ENCODE results near the gene CACNA1H.

Gene CACNA1H

GRCh38 chr16:1117176-1117900, 35.6 kb upstream of the CACNA1H start:
- no peak for TF ChIP-seq CTCF (IDR thresholded peaks at IDR 0.05)
- H3K4me3 ChIP-seq, result no peak overlapping the region
- no peak for DNase-seq (ENCODE audit: low spot score)
- H3K27ac ChIP-seq, result no peak overlapping the region

GRCh38 chr16:1117926-1118325, 35.0 kb upstream of the CACNA1H start:
- Histone ChIP-seq H3K4me3 (no peak overlapping the region), H3K27ac (no peak overlapping the region)
- DNase-seq (ENCODE audit: low spot score), result no peak
- no peak for TF ChIP-seq CTCF (IDR thresholded peaks at IDR 0.05)

DNA sequence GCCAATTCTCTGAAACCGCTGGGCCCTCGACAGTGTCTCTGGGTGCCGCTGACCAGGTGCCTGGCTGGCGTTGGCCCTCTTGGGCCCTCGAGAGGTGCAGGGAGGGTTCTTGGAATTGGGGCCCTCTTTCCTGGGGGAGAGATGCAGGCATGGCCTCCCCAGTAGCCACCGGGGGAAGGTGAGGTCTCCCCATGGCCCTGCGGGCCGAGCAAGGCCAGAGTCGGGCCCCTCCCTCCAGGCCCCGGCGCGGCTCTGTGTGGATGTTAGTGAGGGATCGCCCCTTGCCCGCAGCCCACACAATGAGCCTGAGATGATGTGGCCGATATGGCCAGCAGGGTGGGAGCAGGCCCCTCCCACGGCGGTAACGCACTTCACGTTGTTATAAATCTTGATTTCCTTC, 33.8 kb upstream of the CACNA1H start:
- DNase-seq (ENCODE audit: low spot score), result no peak
- TF ChIP-seq CTCF (IDR thresholded peaks at IDR 0.05), result no peak
- H3K4me3 ChIP-seq, result no peak overlapping the region
- no peak overlapping the region for H3K27ac ChIP-seq

DNA sequence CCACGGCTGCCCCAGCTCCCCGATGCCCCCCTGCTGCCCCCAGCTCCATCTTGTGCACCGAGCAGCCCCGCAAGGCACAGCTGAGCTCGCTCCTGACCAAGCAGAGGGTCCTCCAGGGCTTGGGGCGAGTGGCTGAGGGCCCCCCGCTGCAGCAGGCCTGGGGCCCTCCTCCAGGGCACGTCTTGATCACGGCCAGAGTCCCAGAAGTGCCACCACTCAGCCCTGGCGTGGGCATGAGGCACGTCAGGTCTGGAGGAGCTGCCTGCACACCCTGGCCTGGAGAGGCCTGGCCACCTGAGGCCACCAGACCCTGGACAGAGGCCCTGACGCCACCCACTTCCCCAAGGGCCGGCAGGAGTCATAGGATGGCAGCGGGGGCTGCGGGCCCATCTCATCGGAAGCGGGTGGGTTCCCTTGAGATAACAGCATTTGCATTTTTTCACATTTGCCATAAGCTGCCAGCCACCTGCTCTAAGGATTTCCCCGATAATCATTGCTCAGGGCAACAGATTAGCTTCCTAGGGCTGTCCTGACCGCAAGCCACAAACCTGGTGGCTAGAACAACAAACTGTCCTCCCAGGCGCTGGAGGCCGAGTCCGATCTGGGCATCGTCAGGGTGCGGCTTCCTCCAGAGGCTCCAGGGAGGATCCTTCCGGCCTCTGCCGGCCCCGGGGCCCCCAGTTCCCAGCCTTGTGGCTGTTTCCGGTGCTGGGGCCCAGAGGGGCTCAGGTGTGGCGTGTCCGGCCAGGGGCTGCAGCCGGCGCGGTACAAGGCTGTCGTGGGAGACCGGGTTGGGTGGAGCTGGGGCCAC, 32.9 kb upstream of the CACNA1H start:
- Histone ChIP-seq H3K4me3 (no peak overlapping the region), H3K27ac (no peak overlapping the region)
- TF ChIP-seq CTCF (IDR thresholded peaks at IDR 0.05), result no peak
- no peak for DNase-seq (ENCODE audit: low spot score)

DNA sequence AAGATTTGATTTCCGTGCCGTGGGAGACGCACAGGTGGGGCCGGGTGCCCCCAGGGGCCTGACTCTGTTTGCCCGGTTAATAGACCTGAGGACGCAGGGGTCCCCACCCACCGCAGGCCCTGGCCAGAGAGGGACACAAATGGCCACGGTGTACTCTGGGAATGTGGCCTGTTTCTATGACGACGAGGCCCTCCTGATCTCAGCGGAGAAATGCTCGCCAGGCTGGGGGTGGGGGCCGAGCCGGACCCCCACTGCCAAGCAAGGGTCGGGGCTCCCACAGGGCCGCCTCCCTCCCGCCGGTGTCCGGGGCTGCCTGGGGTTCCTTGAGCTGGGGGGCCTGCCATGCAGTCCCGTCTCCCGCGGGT, 32.3 kb upstream of the CACNA1H start:
- no peak overlapping the region for H3K27ac ChIP-seq
- TF ChIP-seq CTCF (IDR thresholded peaks at IDR 0.05), result no peak
- DNase-seq (ENCODE audit: low spot score), result no peak
- no peak overlapping the region for H3K4me3 ChIP-seq

GRCh38 chr16:1121009-1121408, 31.9 kb upstream of the CACNA1H start:
- TF ChIP-seq CTCF (IDR thresholded peaks at IDR 0.05), result no peak
- no peak overlapping the region for H3K4me3 ChIP-seq
- no peak overlapping the region for H3K27ac ChIP-seq
- DNase-seq (ENCODE audit: low spot score), result no peak
